Fibroblast of lung (primary cell): Measurements from ENCODE around the gene EMILIN3. TPM values are rescaled to one million over a fixed set of nuclear protein-coding genes. Genes with fewer than 3 reads are reported as not detected.

Experiments
- DNase-seq, 2 donors: peaks; one replicate each; pipeline versions ENCODE4 v3.0.0 to v3.0.0-alpha.2; 2010; ENCODE audit warnings: low read depth in 2 of 2
- H2AFZ ChIP-seq: 2 replicates; pipeline ENCODE4 v1.5.1; 2012; ENCODE audit warnings: low read length, control low read depth, inconsistent platforms
- H3K27ac ChIP-seq: 2 replicates; pipeline ENCODE4 v1.5.1; 2011; ENCODE audit warnings: low read length, control low read depth; ENCODE audit not compliant: insufficient read depth
- H3K27me3 ChIP-seq: 2 replicates; pipeline ENCODE4 v1.5.1; 2011; ENCODE audit warnings: mild to moderate bottlenecking, low read length; ENCODE audit not compliant: control insufficient read depth, insufficient read depth
- H3K36me3 ChIP-seq: 2 replicates; pipeline ENCODE4 v1.5.1; 2011; ENCODE audit warnings: low read length; ENCODE audit not compliant: control insufficient read depth, insufficient read depth
- H3K4me1 ChIP-seq: 2 replicates; pipeline ENCODE4 v1.5.1; 2011; ENCODE audit warnings: low read length; ENCODE audit not compliant: control insufficient read depth, insufficient read depth; ENCODE audit errors: extremely low read depth
- H3K4me2 ChIP-seq: 2 replicates; pipeline ENCODE4 v1.5.1; 2011; ENCODE audit warnings: low read length, control low read depth; ENCODE audit not compliant: insufficient read depth; ENCODE audit errors: extremely low read depth
- H3K4me3 ChIP-seq, 4 experiments: fragments of 200-600 bp in 1 of 4; sonication (generic) in 1 of 4; replicated peaks in 1 of 4; 2 replicates each; pipeline ENCODE4 v1.5.1; 2011 to 2016; ENCODE audit warnings: low read length in 4 of 4, low read depth in 3 of 4, mild to moderate bottlenecking in 3 of 4, control low read depth in 2 of 4, inconsistent platforms in 1 of 4, mixed read lengths in 1 of 4; ENCODE audit not compliant: insufficient read depth in 1 of 4; ENCODE audit errors: control extremely low read depth in 1 of 4
- H3K79me2 ChIP-seq: 2 replicates; pipeline ENCODE4 v1.5.1; 2012; ENCODE audit warnings: mild to moderate bottlenecking, low read length, inconsistent platforms; ENCODE audit not compliant: control insufficient read depth, insufficient read depth
- H3K9ac ChIP-seq: 2 replicates; pipeline ENCODE4 v1.5.1; 2011; ENCODE audit warnings: mild to moderate bottlenecking, low read length, control low read depth; ENCODE audit not compliant: insufficient read depth
- H3K9me3 ChIP-seq: 2 replicates; pipeline ENCODE4 v1.5.1; 2012; ENCODE audit warnings: low read depth, low read length; ENCODE audit not compliant: control insufficient read depth, insufficient read depth
- H4K20me1 ChIP-seq: 2 replicates; pipeline ENCODE4 v1.5.1; 2011; ENCODE audit warnings: low read length; ENCODE audit not compliant: control insufficient read depth, insufficient read depth; ENCODE audit errors: extremely low read depth
- EZH2 ChIP-seq: IDR thresholded peaks from 2 replicates; pipeline ENCODE4 v1.5.1; 2012; ENCODE audit warnings: low read length, control low read depth, mild to moderate bottlenecking; ENCODE audit errors: missing control alignments
- polyA plus RNA-seq, 2 donors: library from polyadenylated mRNA; depleted of rRNA in 1 of 2; stranded (reverse) in 1 of 2; unstranded in 1 of 2; fragments of >200 nt; gene quantifications; 2 replicates each; pipeline ENCODE4 v1.2.1, GENCODE V29; 2011 to 2012; ENCODE audit warnings: missing spikeins in 1 of 2
- total RNA-seq: library from RNA; depleted of rRNA; stranded (reverse); fragments of >200 nt; gene quantifications from 2 replicates; pipeline ENCODE4 v1.2.1, GENCODE V29; 2014
- TF ChIP-seq, protein P1 (sequence below), 2 donors: IDR thresholded peaks in 1 of 2; conservative IDR thresholded peaks in 1 of 2; 1 replicate in 1 of 2; 2 replicates in 1 of 2; pipeline ENCODE4 v1.5.1; 2011 to 2012; ENCODE audit warnings: low read length in 2 of 2, control low read depth in 1 of 2, inconsistent platforms in 1 of 2, low read depth in 1 of 2, mild to moderate bottlenecking in 1 of 2

EMILIN3 gene
- total and polyA plus RNA-seq, 2 donors (not counting 1 experiment from before 2014, with no cell fraction given) = 0.05 to 0.17 TPM

DNA sequence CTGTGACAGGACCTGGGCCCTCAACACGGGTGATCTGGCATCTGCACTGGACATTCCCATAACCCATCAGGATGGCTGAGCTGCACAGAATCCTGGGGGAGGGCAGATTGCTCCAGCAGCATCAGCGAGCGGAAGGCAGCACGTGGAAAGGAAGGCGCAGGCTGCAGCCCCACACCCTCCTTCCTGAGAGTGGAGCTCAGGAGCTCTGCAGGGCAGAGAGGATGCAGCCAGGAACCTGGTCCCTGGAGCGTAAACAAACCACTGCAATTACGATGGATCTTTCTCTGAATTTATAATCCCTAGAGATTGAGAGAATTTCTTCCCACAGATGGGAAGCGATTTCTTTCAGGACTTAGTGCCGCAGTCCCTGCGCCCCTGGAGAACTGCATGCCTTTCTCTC, 39.7 kb upstream of the EMILIN3 start:
- Histone ChIP-seq H4K20me1 (no peaks in the 10 kb centered on the region), H3K4me1 (no peaks in the 10 kb centered on the region), H3K36me3 (peaks cover 7% of the 10 kb centered on the region), H3K4me2 (no peak overlapping the region), H3K27ac (no peak overlapping the region), H2AFZ (no peak overlapping the region), H3K9ac (no peak overlapping the region), H3K4me3 (no peak overlapping the region), H3K9me3 (no peaks in the 10 kb centered on the region), H3K79me2 (no peaks in the 10 kb centered on the region), H3K27me3 (no peaks in the 10 kb centered on the region)
- TF ChIP-seq, protein P1, sequence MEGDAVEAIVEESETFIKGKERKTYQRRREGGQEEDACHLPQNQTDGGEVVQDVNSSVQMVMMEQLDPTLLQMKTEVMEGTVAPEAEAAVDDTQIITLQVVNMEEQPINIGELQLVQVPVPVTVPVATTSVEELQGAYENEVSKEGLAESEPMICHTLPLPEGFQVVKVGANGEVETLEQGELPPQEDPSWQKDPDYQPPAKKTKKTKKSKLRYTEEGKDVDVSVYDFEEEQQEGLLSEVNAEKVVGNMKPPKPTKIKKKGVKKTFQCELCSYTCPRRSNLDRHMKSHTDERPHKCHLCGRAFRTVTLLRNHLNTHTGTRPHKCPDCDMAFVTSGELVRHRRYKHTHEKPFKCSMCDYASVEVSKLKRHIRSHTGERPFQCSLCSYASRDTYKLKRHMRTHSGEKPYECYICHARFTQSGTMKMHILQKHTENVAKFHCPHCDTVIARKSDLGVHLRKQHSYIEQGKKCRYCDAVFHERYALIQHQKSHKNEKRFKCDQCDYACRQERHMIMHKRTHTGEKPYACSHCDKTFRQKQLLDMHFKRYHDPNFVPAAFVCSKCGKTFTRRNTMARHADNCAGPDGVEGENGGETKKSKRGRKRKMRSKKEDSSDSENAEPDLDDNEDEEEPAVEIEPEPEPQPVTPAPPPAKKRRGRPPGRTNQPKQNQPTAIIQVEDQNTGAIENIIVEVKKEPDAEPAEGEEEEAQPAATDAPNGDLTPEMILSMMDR (conservative IDR thresholded peaks at IDR 0.05 in 1 of 2, IDR thresholded peaks at IDR 0.05 in 1 of 2; ENCODE audit: low read depth in 1 of 2, low read length in 2 of 2) = no peak
- TF ChIP-seq EZH2 = no peak
- no peak for DNase-seq

DNA sequence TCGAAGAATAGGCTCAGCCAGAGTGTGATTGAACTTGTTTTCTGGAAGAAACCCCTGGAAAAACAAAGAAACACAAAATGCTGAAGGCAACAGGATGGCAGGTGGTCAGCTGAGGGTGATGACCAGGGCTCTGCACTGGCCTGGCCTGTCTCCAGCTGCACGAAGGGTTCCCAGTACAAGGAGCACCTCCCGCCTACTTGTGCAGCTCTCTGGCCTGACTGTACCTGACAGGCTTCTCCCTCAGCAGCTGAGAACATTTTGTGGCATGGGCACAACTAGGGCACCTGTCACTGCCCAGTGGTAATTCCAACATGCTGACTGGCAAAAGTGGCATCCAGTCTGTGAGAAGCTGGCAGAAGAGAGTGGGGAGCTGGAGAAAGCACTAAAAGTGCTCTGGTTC, 38.8 kb upstream of the EMILIN3 start:
- H3K9me3 ChIP-seq = no peaks in the 10 kb centered on the region
- H3K4me2 ChIP-seq = no peak overlapping the region
- no peaks in the 10 kb centered on the region for H3K79me2 ChIP-seq
- H3K27me3 ChIP-seq = no peaks in the 10 kb centered on the region
- DNase-seq = no peak
- no peaks in the 10 kb centered on the region for H3K4me1 ChIP-seq
- no peak overlapping the region for H2AFZ ChIP-seq
- H3K36me3 ChIP-seq = peaks cover 7% of the 10 kb centered on the region
- no peak overlapping the region for H3K9ac ChIP-seq
- TF ChIP-seq, protein P1 (conservative IDR thresholded peaks at IDR 0.05 in 1 of 2, IDR thresholded peaks at IDR 0.05 in 1 of 2; ENCODE audit: low read depth in 1 of 2, low read length in 2 of 2) = no peak
- TF ChIP-seq EZH2 = no peak
- no peak overlapping the region for H3K27ac ChIP-seq
- H4K20me1 ChIP-seq = no peaks in the 10 kb centered on the region
- no peak overlapping the region for H3K4me3 ChIP-seq

DNA sequence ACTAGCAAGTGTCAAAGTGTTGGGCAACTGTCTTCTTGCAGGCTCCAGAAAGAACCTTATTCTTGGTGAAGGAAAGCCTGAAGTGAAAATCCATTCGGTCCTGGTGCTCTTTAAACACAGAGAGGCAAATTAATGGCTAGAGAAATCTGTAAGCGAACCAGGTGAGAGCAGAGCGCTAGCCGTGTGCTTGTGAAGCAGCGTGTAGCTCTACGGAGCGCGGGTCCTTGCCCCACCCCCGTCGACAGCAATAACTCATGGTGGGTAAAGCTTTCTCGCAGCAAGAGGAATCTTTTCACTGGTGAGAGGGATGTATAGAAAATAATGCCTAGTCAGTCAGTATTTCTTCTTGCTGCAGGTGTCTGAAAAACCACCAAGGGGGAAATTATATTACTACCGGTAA, 37.0 kb upstream of the EMILIN3 start:
- Histone ChIP-seq H4K20me1 (no peaks in the 10 kb centered on the region), H3K9me3 (no peaks in the 10 kb centered on the region), H3K4me2 (no peak overlapping the region), H3K4me3 (no peak overlapping the region), H3K27me3 (no peaks in the 10 kb centered on the region), H3K36me3 (peaks cover 4% of the 10 kb centered on the region), H3K27ac (no peak overlapping the region), H3K4me1 (no peaks in the 10 kb centered on the region), H2AFZ (no peak overlapping the region), H3K9ac (no peak overlapping the region), H3K79me2 (no peaks in the 10 kb centered on the region)
- TF ChIP-seq, protein P1 (conservative IDR thresholded peaks at IDR 0.05 in 1 of 2, IDR thresholded peaks at IDR 0.05 in 1 of 2; ENCODE audit: low read depth in 1 of 2, low read length in 2 of 2) = no peak
- no peak for TF ChIP-seq EZH2
- DNase-seq = no peak
